Limb (tissue), 2 donors: ENCODE measurements around the gene CAPN2.

Source experiments
- DNase-seq, 2 donors: peaks; one replicate each; pipeline ENCODE4 v3.0.0-alpha.2; 2016; ENCODE audit errors: extremely low spot score in 2 of 2

The CAPN2 gene

GRCh38 chr1:223702735-223703667, 9.3 kb upstream of the CAPN2 start:
- DNase-seq, result no peak

GRCh38 chr1:223703668-223704013, 8.7 kb upstream of the CAPN2 start:
- no peak for DNase-seq

GRCh38 chr1:223704921-223705878, 7.1 kb upstream of the CAPN2 start:
- no peak for DNase-seq

- DNase-seq, result peak; percentile 79 to 80
These were observed 6.0 kb upstream of the CAPN2 start for GRCh38 chr1:223706077-223706973.

- DNase-seq, result no peak
These were observed 4.9 kb upstream of the CAPN2 start for GRCh38 chr1:223707256-223708000.

- DNase-seq, result no peak
These were observed 4.4 kb upstream of the CAPN2 start for GRCh38 chr1:223708001-223708359.

- DNase-seq, result no peak
These were observed 3.6 kb upstream of the CAPN2 start for GRCh38 chr1:223708651-223709268.

- DNase-seq, result peak in 1 of 2 donors; percentile 52
These were observed 2.7 kb upstream of the CAPN2 start for GRCh38 chr1:223709598-223709997.

- no peak for DNase-seq
These were observed 1.9 kb upstream of the CAPN2 start for GRCh38 chr1:223710179-223711133.

- peak in 1 of 2 donors; percentile 26 for DNase-seq
These were observed 1.2 kb upstream of the CAPN2 start for GRCh38 chr1:223711173-223711572.

- DNase-seq, result no peak
These were observed 569 bp upstream of the CAPN2 start for GRCh38 chr1:223711747-223712193.

GRCh38 chr1:223712850-223713474, 623 bp downstream of the CAPN2 start:
- DNase-seq, result no peak

GRCh38 chr1:223713546-223714420, 1.4 kb downstream of the CAPN2 start:
- no peak for DNase-seq

- no peak for DNase-seq
These were observed 2.0 kb downstream of the CAPN2 start for GRCh38 chr1:223714421-223714724.

GRCh38 chr1:223714849-223715603, 2.7 kb downstream of the CAPN2 start:
- DNase-seq, result no peak

- DNase-seq, result no peak
These were observed 3.3 kb downstream of the CAPN2 start for GRCh38 chr1:223715604-223716172.
